Activated CD4-positive, alpha-beta T cell treated with anti-CD3 and anti-CD28 coated beads for 1 hour (primary cell): Measurements from ENCODE around the gene SEC14L2.

Experiments used
- DNase-seq: peaks from one replicate; pipeline ENCODE4 v3.0.0-alpha.2; 2020

The SEC14L2 gene

DNA sequence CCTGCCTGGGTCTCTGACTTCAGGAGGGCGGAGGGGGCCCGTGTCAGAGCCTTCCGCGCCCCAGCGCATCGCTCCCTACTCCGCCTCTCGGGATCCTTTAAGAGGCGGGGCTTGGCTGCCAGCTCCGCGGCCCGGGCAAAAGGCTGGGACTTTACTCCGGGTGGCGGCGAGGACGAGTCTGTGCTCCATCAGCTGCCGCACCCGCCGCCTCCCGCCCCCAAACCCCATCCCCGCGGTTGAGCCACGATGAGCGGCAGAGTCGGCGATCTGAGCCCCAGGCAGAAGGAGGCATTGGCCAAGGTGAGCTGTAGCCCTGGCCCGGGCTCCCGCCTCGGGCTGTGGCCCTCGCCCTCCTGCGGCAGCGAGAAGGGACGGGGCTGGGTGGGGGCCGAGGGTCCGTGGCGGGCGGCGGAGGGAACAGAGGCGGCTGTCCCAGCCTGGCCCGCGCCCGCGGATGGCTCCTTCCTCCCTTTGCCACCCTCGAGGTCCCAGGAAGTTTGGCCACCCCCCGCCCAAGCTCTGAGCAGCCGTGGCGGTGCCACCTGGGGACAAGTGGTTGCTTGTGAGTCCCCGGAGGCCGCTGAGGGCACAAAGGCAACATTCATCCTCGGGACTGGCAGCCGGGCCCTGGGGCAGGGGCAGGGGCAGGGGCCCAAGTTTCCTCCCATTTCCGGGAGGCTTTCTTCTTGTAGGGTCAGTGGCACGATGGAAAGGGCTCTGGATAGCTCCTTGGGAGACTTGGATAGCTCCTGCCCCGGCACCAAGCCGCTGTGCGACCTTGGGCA lies at the start of gene SEC14L2:
Gene SEC14L2, plus strand, starts transcription at position 148 of the 785 bp plus-strand sequence. Its CDS starts 99 bp downstream, at position 247.
- peak; percentile 38 for DNase-seq

DNA sequence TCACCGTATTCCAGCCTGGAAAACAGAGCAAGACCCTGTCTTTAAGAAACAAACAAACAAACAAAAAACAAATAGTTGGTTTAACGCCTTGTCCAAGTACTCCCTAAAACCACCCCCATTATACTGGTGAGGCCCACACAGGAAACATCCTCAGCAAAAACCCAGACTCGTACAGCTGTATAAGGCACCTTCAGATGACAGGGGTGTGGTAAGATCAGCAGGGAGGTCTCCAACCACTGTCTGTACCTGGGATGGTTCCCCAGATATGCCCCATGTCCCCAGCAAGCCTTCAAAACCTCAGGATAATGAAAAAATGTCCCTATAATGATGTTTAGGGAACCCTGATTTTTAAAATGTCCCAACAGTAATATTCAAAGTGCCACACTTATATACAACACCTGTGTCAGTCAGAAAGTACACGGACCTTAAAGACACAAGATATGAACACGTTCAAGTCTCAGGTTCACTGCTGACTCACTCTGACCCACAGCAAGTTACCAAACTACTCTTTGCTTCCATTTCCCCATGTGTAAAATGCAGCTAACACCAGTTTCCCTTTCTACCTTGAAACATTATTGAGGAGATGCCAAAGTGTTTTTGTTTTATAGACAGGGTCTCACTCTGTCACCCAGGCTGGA lies 49.4 kb upstream of the SEC14L2 start:
- DNase-seq = no peak

DNA sequence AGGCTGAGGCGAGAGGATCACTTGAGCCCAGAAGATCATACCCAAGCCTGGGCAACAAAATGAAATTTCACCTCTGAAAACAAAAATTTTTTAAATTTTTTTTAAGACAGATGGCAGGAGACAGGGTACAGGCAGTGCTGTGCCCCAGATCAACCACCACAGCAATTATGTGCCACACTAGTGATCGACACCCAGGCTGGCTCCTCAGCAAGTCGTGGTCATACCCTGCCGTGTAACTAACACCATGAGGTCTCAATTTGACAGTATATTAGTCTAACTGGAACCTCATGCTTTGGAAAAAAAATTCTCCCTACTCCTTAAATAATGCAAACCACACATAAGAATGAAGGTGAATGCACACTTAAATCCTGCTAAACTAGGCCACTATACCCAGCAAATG lies 48.4 kb upstream of the SEC14L2 start:
- DNase-seq = no peak

DNA sequence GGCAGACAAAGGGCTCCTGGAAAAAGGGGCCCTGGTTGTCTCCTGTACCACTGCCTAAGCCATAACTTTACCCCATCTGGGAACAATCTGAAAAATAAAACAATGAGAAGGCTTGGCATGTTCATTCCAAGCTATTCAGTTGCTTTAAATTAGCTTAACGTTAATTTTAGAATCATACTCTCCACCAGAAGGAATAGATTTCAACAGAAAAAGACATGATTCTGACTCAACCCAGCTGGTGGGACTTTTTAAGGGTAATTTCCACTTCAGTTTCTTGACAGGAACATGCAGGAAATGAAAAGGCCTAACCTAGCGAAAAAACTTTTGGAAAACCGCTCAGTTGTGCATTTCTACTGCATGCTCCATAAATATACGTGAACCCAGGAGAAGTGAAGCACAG lies 48.0 kb upstream of the SEC14L2 start:
- no peak for DNase-seq

DNA sequence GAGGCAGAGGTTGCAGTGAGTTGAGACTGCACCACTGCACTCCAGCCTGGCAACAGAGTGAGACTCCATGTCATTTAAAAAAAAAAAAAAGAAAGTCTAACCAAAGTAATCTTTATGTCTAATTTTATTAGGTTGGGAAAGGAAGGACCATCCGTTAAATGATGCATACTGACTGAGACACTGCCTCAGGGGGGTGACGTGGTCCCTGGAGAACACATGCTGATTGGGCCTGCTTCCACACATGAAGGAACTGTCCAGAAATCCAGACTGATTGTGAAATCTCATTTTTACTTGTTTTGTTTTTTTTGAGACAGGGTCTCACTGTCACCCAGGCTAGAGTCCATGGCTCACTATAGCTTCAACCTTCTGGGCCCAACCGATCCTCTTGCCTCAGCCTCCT lies 45.6 kb upstream of the SEC14L2 start:
- DNase-seq = no peak

DNA sequence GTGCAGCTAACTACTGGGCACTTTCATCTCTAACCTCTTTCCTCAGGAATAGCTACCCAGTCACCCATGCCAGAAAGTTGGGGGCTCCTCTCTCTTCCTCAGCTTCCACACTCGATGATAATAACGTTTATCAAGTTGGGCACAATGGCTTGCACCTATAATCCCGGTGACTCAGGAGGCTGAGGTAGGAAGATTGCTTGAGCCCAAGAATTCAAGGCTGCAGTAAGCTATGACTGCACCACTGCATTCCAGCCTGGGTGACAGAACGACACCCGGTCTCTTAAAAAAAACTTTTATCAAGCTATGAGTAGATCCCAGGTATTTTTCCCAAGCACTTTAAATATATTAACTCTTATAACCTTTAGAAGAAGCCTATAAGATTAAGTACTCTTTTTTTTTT lies 42.2 kb upstream of the SEC14L2 start:
- DNase-seq = no peak

DNA sequence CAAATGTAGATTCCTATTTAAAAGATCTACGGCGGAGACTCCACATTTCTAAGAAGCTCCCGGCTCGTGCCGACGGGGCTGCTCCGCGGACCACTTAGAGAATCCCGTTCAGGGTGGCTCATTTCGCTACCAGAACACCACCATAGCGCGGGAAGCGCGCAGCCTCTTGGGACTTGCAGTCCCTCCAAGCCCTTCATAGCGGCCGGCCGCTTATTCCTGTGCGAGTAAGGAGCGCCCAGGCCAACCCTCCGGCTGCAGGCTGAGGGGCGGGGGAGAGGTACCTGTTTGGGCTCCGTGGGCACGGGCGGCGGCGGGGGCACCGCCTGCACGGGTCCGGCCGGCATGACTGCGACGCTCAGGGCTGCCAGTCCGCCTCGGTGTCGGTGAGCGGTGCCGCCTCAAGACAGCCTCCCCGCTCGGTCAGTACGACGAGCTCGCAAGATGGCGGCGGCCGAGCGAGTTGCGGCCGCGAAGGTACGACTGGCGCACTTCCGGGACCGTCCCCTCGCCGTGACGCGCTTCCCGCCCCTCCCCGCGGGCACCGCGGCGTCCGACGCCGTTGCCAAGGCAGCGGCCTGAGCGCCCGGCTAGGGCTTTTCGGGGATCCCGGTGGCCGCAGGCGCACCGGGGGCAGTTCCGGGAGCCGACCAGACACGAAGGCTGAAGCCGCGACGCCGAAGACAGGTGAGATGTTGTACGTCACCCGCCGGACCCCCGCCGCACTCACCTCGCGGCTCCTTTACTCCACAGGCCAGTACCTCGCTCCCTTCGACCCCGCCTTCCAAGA lies 40.2 kb upstream of the SEC14L2 start, which contains the start of the genes CCDC157 and SF3A1:
Gene CCDC157, plus strand, starts transcription at position 559 of the 787 bp plus-strand sequence. CDS start 8,994 bp downstream, outside the sequence.
Gene SF3A1, minus strand, starts transcription at position 446 of the 787 bp plus-strand sequence. Its CDS starts 102 bp downstream, at position 344.
- DNase-seq = peak; percentile 77

DNA sequence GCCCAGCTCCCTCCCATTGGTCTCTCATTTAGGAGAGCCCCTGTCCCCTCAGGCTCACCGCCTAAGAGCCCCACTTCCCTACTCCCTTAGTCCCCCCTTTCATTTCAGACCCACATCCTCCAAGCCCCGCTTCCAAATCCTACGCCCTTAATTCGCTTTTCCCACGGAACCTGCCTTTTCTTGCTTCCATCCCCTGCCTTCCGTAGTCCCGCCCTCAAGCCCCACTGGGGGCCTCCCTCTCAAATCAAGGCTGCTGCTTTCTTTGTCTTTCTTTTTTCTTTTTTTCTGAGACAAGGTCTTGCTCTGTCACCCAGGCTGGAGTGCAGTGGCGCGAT lies 39.6 kb upstream of the SEC14L2 start:
- DNase-seq = no peak

DNA sequence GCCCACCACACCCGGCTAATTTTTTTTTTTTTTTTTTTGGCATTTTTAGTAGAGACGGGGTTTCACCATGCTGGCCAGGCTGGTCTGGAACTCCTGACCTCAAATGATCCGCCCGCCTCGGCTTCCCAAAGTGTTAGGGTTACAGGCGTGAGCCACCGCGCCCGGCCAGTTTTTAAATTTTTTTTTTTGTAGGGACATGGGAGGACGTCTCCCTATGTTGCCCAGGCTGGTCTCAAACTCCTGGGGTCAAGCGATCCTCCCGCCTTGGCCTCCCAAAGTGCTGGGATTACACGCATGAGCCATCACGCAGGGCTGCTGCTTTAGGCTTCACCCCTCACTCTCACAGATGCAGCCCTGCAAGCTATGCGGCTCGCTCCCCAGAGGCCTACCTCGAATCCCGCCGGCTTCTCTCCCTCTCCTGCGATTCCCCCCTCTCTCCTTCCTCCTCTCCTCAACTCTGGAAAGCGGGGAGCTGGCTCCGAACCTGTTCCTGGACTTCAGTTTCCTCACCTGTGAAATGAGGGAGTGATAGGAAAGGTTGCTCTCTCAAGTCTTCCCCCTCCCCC lies 39.1 kb upstream of the SEC14L2 start:
- DNase-seq = no peak

DNA sequence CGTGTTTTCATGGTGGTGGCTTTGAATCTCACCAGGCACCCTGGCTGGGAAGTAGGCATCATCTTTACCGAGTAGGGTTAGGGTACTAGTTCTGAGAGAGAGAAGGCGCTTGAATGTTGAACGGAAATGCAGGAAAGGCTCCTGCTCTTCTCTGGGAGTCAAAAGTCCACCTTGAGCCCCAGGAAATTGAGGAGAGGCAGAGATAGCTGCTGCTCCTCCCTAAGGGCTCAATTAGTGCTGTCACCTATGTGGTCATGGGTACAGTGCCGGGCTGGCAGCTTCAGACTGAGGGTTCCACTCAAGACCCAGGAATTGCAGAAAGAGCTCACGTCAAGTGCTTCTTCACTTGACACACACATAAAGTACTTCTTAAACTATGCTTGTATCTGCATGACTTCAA lies 38.3 kb upstream of the SEC14L2 start:
- no peak for DNase-seq

DNA sequence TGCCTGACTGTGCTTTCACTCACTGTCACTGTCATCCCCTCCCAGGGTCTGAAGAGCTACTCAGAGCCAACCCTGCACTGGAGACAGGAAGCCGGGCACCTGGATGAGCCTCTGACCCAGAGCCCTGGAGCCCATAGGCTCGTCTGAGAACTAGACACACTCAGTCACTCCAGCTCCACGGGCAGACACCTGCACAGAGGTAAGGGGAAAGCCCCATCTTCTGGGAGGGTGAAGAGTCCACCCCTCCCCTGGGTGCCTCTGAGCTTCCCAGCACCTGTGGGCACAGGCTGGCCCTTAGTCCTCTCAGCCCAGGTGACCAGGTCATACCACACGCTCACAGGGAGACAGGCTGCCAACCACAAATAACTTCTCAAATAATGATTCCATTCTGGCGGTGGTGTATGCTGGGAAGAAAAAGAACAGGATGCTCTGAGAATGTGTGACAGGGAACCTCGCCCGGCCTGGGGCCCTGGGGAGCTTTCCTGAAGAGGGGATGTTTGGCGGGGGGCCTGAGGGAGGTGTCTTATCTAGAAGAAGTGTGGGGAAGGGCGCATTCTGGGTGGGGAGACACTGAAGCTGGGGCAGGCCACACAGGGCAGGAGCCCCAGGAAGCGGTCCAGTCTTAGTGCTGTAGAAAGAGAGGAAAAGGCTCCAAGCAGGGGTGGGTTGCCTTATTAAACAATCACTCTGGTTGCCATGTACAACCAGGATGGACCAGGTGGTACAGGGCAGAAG lies 34.7 kb upstream of the SEC14L2 start:
- DNase-seq = no peak

DNA sequence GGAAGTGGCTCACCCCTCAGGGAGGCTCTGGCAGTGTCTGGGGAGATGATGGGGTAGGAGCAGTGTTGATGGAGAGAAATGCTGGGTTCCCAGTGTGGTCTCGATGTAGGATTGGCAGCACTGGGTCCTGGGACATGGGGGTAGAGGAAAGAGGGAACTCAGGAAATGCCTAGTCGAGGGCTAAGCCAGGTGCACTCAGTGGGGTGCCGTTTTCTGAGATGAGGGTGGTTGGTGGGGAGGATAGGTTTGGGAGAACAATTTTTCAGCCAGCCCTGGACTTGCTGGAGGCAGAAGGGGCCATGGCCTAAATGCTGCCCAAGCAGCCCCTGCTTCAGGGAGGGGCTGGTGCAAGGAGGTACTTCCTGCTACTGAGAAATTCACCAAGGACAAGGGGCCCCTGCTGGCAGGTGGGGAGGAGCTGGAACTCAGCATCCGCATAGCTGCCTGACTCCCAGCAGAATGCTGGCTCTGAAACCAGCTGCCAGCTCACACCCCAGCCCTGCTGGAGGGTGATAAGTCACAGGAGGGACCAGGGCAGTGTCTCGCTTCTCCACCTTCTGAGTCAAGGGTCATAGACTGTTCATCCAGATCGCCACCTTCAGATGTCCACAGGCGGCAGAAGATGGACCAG lies 34.1 kb upstream of the SEC14L2 start:
- no peak for DNase-seq

DNA sequence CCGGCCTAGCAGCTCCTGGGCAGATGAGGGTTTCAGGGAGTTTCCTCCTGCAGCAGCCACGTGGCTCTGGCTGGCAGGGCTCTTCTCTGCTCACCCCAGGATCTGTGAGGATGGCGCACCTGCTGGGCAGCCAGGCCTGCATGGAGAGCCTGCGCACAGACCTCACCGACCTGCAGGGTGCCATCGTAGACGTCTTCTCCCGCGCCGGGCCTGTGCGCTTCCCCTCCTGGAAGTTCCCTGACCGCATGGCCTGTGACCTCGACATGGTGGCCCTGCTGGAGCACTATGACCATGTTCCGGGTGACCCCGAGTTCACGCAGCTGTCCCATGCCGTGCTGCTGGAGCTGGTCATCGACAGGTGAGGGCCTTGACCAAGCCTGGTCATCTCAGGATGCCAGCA lies 30.9 kb upstream of the SEC14L2 start:
- DNase-seq = no peak

DNA sequence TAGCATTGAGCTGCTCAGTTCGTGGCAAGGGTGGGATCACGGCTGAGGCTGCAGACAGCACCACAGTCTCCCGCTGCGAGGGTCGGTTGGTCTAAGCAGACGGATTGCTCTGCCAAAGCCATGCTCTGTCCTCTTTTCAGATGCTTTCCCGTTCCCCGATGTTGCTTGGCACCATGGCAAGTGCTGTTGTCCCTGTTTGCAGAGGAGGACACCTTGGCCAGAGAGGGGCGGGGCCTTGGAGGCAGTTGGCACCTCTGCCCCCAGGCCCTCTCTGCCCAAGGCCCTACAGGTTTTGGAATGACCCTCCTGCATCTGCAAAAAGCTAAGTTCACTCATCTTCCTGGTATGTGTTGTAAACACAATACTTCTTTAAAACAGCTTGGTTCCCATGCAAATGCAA lies 28.4 kb upstream of the SEC14L2 start:
- no peak for DNase-seq

DNA sequence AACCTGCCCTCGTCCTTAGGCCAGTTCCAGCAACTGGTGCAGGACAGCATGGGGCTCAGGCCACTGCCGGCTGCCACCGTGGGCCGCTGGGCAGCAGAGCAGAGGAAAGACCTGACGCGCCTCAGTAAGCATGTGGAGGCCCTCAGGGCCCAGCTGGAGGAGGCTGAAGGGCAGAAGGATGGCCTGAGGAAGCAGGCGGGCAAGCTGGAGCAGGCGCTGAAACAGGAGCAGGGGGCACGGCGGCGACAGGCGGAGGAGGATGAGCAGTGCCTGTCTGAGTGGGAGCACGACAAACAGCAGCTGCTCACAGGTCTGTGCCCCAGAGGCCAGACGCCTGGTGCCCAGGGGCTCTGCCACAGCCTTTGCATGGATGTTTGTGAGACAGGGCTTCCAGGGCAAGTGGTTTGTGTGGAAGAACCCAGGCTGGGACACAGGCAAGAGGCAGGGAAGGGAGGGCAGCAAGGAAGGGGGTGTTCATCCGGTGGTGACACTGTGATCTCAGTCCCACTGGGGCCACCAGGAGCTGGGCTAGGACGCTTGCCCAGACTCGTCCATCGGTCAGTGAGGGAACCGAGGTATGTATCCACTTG lies 26.1 kb upstream of the SEC14L2 start:
- DNase-seq = no peak

DNA sequence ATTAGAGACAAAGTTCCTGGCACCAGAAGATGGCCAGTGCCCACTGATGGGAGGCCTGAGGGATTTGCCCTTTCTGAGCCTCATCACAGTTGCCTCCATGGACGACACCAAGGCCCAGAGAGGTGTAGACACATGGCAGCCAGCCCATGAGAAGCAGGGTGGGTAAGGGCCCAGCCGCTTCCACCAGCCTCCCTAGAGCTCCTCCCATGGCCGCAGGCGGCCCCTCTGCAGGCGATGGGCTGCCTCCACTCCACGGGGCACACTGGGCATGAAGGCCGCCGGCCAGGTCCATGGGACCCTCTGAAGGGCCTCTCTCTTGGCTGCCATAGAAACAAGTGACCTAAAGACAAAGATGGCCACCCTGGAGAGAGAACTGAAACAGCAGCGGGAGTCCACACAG lies 25.5 kb upstream of the SEC14L2 start:
- no peak for DNase-seq

DNA sequence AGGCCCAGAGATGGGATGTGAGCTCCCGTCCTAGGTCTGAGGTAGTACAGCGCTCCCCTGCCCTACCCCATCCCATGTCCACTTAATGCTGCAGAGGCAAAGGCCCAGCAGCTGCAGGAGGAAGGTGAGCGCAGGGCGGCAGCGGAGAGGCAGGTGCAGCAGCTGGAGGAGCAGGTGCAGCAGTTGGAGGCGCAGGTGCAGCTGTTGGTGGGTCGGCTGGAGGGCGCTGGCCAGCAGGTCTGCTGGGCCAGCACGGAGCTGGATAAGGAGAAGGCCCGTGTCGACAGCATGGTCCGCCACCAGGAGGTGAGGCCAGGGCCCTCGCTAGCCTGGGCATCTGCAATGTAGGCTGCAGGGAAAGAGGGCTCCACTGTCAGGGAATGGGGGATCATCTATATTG lies 24.8 kb upstream of the SEC14L2 start:
- DNase-seq = no peak

DNA sequence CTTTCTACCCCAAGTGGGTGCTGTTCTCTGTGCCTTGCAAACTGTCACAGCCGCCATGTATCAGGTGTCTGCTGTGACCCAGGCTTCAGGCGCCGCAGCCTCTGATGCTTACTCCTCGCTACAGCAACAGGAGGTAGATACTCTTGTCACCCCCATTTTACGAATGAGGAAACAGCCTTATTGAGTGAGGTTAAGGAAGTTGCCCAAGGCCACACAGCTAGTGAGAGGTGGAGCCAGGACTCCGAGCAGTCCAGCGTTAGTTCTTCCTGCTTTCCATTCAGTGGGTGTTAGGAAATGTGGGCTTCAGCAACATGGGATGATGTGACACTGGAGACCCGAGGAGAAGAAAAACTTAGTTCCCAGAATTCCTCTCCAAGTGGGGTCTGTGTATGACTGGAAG lies 23.9 kb upstream of the SEC14L2 start:
- no peak for DNase-seq

DNA sequence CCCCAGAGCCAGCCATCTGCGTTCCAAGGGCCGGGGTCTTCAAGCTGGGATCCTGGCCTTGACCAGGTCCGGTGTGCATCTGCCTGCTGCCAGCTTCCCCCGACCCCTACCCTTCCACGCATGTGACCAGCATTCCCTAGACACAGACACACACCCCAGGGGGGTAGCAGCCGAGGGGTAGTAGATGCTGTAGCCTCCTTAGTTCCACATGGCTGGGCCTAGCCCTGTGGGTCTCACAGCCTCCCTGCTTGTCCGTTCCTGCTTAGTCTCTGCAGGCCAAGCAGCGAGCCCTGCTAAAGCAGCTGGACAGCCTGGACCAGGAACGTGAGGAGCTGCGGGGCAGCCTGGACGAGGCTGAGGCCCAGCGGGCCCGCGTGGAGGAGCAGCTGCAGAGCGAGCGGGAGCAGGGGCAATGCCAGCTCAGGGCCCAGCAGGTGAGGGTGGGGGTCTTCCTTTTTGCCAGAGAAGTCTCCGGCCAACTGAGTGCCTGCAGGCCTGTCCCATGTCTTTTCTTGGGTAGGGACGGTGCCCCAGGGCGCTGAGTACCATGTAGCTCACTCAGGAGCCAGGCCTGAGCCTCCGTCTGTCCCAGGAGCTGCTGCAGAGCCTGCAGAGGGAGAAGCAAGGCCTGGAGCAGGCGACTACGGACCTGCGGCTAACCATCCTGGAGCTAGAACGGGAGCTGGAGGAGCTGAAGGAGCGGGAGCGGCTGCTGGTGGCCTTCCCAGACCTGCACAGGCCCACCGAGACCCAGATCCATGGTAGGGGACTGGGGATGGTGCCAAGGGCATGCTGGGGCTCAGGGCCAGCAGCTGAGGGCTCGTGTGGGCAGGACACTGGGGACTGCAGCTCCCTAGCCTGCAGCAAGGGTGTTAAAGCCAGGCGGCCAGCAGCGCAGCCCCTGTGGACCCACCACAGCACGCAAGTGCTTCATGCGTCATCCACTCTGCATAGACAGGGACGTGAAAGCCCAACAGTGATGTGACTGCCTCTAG lies 23.2 kb upstream of the SEC14L2 start:
- no peak for DNase-seq

DNA sequence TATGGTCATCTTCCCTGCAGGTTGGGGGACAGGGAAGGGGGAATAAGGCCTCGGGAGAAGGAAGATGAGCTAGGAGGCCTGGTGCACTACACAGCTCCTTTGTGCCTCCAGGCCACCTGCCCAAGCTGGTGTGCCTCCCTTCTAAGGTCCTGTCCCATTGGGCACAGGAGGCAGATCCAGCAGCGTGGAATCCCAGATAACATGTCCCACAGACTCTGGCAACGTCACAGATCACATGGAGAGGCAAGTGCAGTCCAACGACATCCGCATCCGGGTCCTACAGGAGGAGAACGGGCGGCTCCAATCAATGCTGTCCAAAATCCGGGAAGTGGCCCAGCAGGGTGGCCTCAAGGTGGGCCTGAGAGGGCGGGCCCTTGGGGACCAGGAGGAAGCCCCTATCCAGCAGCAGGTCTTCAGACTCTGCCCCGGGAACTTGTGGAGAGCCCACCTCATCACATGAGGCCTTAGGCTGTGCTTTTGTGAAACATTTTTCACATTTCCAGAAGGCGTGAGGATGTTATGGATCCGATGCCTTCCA lies 21.4 kb upstream of the SEC14L2 start:
- no peak for DNase-seq
